ENCODE measurements around the gene CACNA2D3.

The CACNA2D3 gene

GRCh38 chr3:54137311-54137710 is 15.0 kb downstream of the CACNA2D3 start:
- H3K9me3 ChIP-seq, result no peaks in the 10 kb centered on the region
- H3K4me1 ChIP-seq, result peaks cover 5% of the 10 kb centered on the region
- H3K27me3 ChIP-seq (ENCODE audit: low read depth), result no peaks in the 10 kb centered on the region
- no peak for DNase-seq (ENCODE audit: low spot score in 2 of 2)
- no peaks in the 10 kb centered on the region for H3K36me3 ChIP-seq (replicated peaks)
- H3K4me3 ChIP-seq, result no peak overlapping the region
- in situ Hi-C loops (cut with MboI; ENCODE audit: low sequenced_read_pairs), result no loop called here

- H3K4me1 ChIP-seq, result no peaks in the 10 kb centered on the region
- DNase-seq (ENCODE audit: low spot score in 2 of 2), result no peak
- no peak overlapping the region for H3K4me3 ChIP-seq
- no peaks in the 10 kb centered on the region for H3K27me3 ChIP-seq (ENCODE audit: low read depth)
- no peaks in the 10 kb centered on the region for H3K9me3 ChIP-seq
- H3K36me3 ChIP-seq (replicated peaks), result no peaks in the 10 kb centered on the region
- in situ Hi-C loops (cut with MboI; ENCODE audit: low sequenced_read_pairs), result no loop called here
Measured at GRCh38 chr3:54138937-54139547, 16.7 kb downstream of the CACNA2D3 start.

DNA sequence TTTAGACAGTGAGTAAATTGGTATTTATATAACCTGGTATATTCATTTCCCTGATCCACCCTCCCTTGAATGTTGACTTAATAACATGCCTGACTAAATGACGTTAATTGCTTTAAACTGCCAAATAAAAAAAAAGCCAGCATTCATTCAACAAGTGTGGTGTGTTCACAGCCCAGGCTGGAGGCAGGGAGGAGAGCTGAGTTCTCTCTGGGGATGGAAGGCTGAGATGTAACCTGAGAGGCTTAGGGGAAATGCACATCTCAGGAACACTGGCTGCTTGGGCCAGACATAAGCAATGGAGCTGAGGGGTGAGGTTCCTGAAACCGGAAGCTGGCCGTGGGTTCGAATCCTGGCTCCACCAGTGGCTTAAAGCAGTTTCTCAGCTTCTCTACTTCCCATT is 17.3 kb downstream of the CACNA2D3 start:
- in situ Hi-C loops (cut with MboI; ENCODE audit: low sequenced_read_pairs), result no loop called here
- H3K27me3 ChIP-seq (ENCODE audit: low read depth), result no peaks in the 10 kb centered on the region

DNA sequence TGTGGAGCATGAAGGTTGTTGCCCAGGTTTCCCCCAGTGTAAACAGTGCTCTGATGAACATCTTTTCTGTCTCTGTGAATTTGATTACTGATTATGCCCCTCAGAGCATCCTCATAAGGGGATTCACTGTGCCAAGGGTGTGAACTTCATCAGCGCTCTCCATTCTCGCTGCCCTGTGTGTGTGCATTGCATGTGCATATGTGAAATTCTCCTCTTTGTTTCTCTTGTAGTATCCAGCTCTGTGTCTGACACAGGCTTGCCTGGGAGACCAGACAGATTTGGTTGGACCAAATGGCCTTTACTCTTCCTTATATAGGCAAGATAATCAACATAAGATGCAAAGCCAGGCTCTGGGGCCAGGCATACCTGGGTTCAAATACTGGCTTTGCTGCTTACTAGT is 21.9 kb downstream of the CACNA2D3 start:
- no peaks in the 10 kb centered on the region for H3K4me1 ChIP-seq
- in situ Hi-C loops (cut with MboI; ENCODE audit: low sequenced_read_pairs), result no loop called here
- H3K4me3 ChIP-seq, result no peak overlapping the region
- H3K36me3 ChIP-seq (replicated peaks), result no peaks in the 10 kb centered on the region
- no peaks in the 10 kb centered on the region for H3K9me3 ChIP-seq
- no peak for DNase-seq (ENCODE audit: low spot score in 2 of 2)
- H3K27me3 ChIP-seq (ENCODE audit: low read depth), result no peaks in the 10 kb centered on the region

More for the DNA sequence above, 17.3 kb downstream of the CACNA2D3 start:
- H3K4me3 ChIP-seq, result no peak overlapping the region
- H3K4me1 ChIP-seq, result no peaks in the 10 kb centered on the region
- DNase-seq (ENCODE audit: low spot score in 2 of 2), result no peak
- no peaks in the 10 kb centered on the region for H3K9me3 ChIP-seq
- H3K36me3 ChIP-seq (replicated peaks), result no peaks in the 10 kb centered on the region

GRCh38 chr3:54146506-54147239 is 24.3 kb downstream of the CACNA2D3 start:
- no peak overlapping the region for H3K4me3 ChIP-seq
- H3K36me3 ChIP-seq (replicated peaks), result no peaks in the 10 kb centered on the region
- H3K27me3 ChIP-seq (ENCODE audit: low read depth), result no peaks in the 10 kb centered on the region
- no peaks in the 10 kb centered on the region for H3K9me3 ChIP-seq
- peak; percentile 51 to 76 for DNase-seq (ENCODE audit: low spot score in 2 of 2)
- H3K4me1 ChIP-seq, result no peaks in the 10 kb centered on the region
- in situ Hi-C loops (cut with MboI; ENCODE audit: low sequenced_read_pairs), result no loop called here

- no peak for DNase-seq (ENCODE audit: low spot score in 2 of 2)
Measured at GRCh38 chr3:54150864-54151467, 28.6 kb downstream of the CACNA2D3 start.

GRCh38 chr3:54153477-54153876 is 31.1 kb downstream of the CACNA2D3 start:
- DNase-seq (ENCODE audit: low spot score in 2 of 2), result no peak
- H3K9me3 ChIP-seq, result no peaks in the 10 kb centered on the region
- no peaks in the 10 kb centered on the region for H3K27me3 ChIP-seq (ENCODE audit: low read depth)
- no peak overlapping the region for H3K4me3 ChIP-seq
- in situ Hi-C loops (cut with MboI; ENCODE audit: low sequenced_read_pairs), result no loop called here
- no peaks in the 10 kb centered on the region for H3K36me3 ChIP-seq (replicated peaks)
- no peaks in the 10 kb centered on the region for H3K4me1 ChIP-seq

More at GRCh38 chr3:54150864-54151467, 28.6 kb downstream of the CACNA2D3 start:
- Histone ChIP-seq H3K4me3 (no peak overlapping the region), H3K9me3 (no peaks in the 10 kb centered on the region), H3K36me3 (replicated peaks) (no peaks in the 10 kb centered on the region), H3K27me3 (ENCODE audit: low read depth) (no peaks in the 10 kb centered on the region), H3K4me1 (no peaks in the 10 kb centered on the region)
- in situ Hi-C loops (cut with MboI; ENCODE audit: low sequenced_read_pairs), result no loop called here

- in situ Hi-C loops (cut with MboI; ENCODE audit: low sequenced_read_pairs), result no loop called here
- H3K4me1 ChIP-seq, result no peaks in the 10 kb centered on the region
- H3K27me3 ChIP-seq (ENCODE audit: low read depth), result no peaks in the 10 kb centered on the region
- no peak overlapping the region for H3K4me3 ChIP-seq
- no peaks in the 10 kb centered on the region for H3K36me3 ChIP-seq (replicated peaks)
- no peaks in the 10 kb centered on the region for H3K9me3 ChIP-seq
- DNase-seq (ENCODE audit: low spot score in 2 of 2), result no peak
Measured at GRCh38 chr3:54157860-54158259, 35.5 kb downstream of the CACNA2D3 start.

DNA sequence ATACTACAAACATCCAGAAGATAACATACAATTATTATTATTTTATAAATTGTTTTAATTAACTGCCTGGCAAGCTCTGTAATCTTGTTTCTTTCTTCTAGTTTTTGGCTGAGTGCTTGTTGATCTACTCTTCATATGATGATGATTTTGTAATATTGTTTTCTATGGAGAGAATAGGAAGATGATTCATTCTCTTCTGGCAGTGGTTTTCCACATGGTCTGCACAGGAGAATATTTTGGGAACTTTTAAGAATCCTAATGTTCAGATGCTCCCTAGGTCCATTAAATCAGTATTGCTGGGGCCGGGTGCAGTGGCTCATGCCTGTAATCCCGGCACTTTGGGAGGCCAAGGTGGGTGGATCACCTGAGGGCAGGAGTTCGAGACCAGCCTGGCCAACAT is 37.6 kb downstream of the CACNA2D3 start:
- H3K4me3 ChIP-seq, result no peak overlapping the region
- in situ Hi-C loops (cut with MboI; ENCODE audit: low sequenced_read_pairs), result no loop called here
- no peaks in the 10 kb centered on the region for H3K36me3 ChIP-seq (replicated peaks)
- H3K9me3 ChIP-seq, result no peaks in the 10 kb centered on the region
- no peaks in the 10 kb centered on the region for H3K27me3 ChIP-seq (ENCODE audit: low read depth)
- DNase-seq (ENCODE audit: low spot score in 2 of 2), result no peak
- H3K4me1 ChIP-seq, result no peaks in the 10 kb centered on the region

- Histone ChIP-seq H3K4me3 (no peak overlapping the region), H3K9me3 (no peaks in the 10 kb centered on the region), H3K36me3 (replicated peaks) (no peaks in the 10 kb centered on the region), H3K27me3 (ENCODE audit: low read depth) (no peaks in the 10 kb centered on the region), H3K4me1 (no peaks in the 10 kb centered on the region)
- DNase-seq (ENCODE audit: low spot score in 2 of 2), result no peak
- in situ Hi-C loops (cut with MboI; ENCODE audit: low sequenced_read_pairs), result no loop called here
Measured at GRCh38 chr3:54163441-54163840, 41.1 kb downstream of the CACNA2D3 start.

- in situ Hi-C loops (cut with MboI; ENCODE audit: low sequenced_read_pairs), result no loop called here
- Histone ChIP-seq H3K27me3 (ENCODE audit: low read depth) (no peaks in the 10 kb centered on the region), H3K4me3 (no peak overlapping the region), H3K4me1 (no peaks in the 10 kb centered on the region), H3K36me3 (replicated peaks) (no peaks in the 10 kb centered on the region), H3K9me3 (no peaks in the 10 kb centered on the region)
- DNase-seq (ENCODE audit: low spot score in 2 of 2), result no peak
Measured at GRCh38 chr3:54164192-54164975, 42.0 kb downstream of the CACNA2D3 start.

DNA sequence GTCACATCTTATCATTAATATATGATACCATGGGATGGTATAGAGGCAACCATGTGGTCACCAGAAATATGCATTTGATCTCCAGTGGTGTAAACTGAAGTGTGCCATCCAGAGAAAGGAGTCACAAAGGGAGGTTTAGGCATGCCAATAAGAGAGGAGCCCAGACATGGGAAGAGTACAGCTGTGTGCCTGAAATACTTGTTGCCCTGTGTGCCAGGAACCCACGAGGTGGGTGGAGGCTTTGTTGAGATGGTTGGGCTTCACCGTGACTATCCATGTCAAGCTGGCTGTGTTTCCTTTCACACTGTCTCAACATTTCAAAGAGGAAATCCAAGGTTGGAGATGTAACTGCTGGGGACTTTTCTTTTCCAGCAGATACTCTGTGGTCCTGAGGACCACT is 43.5 kb downstream of the CACNA2D3 start:
- in situ Hi-C loops (cut with MboI; ENCODE audit: low sequenced_read_pairs), result no loop called here
- Histone ChIP-seq H3K9me3 (no peaks in the 10 kb centered on the region), H3K27me3 (ENCODE audit: low read depth) (no peaks in the 10 kb centered on the region), H3K4me1 (no peaks in the 10 kb centered on the region), H3K36me3 (replicated peaks) (no peaks in the 10 kb centered on the region), H3K4me3 (no peak overlapping the region)
- DNase-seq (ENCODE audit: low spot score in 2 of 2), result no peak

DNA sequence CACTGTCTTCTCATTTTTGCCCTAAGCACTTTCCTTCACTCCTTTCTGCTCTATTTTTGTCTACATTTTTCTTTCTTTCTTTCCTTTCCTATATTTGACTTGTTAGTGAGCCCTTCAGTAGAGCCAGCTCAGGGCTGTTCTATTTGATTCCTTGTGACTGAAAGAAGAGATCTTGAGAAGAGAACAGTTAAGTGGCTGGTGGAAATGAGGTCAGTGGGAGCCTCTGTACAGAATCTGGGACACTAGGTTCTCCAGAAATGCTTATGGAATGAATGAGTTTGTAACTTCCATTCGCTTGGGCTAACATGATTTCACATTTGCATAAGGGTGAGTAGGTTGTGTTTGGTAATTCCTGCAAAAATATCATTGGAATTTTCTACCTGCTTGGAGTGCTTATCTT is 45.6 kb downstream of the CACNA2D3 start:
- in situ Hi-C loops (cut with MboI; ENCODE audit: low sequenced_read_pairs), result no loop called here
- Histone ChIP-seq H3K36me3 (replicated peaks) (no peaks in the 10 kb centered on the region), H3K4me3 (no peak overlapping the region), H3K27me3 (ENCODE audit: low read depth) (no peaks in the 10 kb centered on the region), H3K9me3 (no peaks in the 10 kb centered on the region), H3K4me1 (no peaks in the 10 kb centered on the region)
- DNase-seq (ENCODE audit: low spot score in 2 of 2), result no peak

DNA sequence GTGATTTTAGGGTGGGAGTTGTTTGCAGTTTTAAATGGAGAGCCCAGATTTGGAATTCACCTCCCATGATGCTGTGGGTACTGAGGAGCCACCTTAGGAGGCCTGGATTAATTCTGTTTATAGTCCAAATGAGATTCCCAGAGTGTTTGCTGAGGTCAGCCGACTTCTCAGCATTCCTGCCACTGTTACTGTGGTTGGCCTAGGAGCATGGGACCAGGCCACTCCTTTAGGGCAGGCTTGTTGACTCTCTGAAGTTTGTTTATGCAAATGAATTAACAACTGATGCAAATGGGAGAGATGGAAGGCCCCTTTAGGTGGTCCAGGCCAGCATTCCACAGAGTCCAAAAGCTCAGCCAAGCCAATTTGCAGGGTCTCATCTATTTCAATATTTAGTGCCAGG is 46.1 kb downstream of the CACNA2D3 start:
- DNase-seq (ENCODE audit: low spot score in 2 of 2), result no peak
- Histone ChIP-seq H3K4me1 (no peaks in the 10 kb centered on the region), H3K9me3 (no peaks in the 10 kb centered on the region), H3K27me3 (ENCODE audit: low read depth) (no peaks in the 10 kb centered on the region), H3K4me3 (no peak overlapping the region), H3K36me3 (replicated peaks) (no peaks in the 10 kb centered on the region)
- in situ Hi-C loops (cut with MboI; ENCODE audit: low sequenced_read_pairs), result no loop called here

All from HAP-1 (cell line).